Ammon's horn (tissue), 1 donor: ENCODE measurements around the gene EPB41L4B.
"Not testable (repeated sequence)": the region's sequence is repeated elsewhere in the genome, so short reads cannot be mapped to it uniquely, and the experiment has no call there.

Source experiments
- DNase-seq: peaks from one replicate; pipeline ENCODE4 v3.0.0-alpha.2; 2016; ENCODE audit warnings: low spot score

The EPB41L4B gene

DNA sequence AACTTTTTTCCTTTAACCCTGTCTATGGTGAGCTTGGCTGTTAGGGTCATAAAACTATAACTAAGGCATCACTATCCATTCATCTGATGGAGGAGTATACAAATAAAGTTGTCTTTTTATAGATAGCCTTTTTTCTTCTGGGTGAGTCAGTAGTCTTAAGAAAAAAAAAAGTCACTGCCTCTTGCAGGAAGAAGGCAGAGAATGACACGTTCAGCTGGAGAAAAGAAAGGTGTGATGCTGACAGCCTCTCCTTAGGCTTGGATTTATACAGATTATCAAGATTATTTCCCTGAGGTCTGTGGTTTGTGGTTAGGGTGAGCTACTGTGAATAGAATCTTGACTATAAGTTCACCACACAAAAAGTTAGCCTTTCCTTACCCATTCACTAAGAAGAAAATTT, 23.0 kb downstream of the EPB41L4B start:
- no peak for DNase-seq

DNA sequence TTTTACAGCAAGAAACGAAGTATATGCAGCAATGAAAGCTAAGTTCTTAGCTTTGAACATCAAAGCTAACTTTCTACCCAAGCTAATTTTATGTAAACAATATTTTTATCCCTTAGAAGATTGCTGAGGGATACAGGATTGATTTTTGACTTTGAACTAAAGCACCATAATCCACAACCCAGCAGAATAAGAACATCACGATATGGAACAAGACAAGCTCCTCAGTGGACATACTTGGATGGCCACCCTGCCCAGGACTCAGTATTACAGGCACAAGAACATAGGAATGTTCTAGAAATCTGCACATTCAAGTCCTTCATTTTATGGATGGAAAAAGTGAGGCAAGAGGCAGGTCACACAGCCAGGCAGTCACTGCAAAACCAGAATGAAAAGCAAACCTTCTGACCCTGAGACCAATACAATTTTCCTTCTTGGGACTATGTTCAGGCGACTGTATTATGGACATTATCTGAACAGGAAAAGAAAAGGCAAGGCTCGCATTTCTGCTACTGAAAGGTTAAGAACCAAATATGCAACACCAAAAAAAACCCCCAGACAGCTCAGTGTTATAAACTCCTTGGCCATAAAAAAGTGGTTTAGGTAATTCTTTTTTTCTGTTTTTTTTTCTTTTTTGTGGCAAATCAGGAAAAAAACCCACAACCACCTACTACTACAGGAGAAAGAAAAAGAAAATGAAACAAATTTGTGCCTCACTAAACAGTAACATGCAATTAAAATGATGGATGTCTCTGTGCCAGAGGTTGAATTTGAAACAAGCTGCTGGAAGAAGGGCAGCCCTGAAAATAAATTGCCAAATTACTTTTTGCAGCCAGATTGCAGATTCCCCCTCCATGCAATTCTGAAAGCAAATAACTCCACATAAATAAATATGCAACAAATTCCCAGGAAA, 25.4 kb downstream of the EPB41L4B start:
- DNase-seq, result no peak

DNA sequence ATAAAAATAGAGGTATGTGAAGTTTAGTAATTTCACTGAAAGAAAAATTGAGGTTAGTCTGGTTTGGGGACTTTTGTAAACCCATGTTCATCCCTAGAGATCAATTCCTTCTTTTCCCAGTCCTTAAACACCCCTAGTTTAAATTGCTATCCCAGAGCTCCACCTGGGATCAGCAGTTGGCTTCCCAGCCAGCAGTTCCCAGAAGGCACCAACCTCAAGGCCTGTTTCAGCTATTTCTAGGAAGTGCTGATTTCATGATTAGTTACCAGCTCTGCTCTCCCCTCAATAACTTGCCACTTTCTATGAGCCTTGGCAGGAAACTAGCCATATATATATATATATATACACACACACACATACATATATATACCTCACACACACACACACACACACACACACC, 30.5 kb downstream of the EPB41L4B start:
- DNase-seq, result no peak

DNA sequence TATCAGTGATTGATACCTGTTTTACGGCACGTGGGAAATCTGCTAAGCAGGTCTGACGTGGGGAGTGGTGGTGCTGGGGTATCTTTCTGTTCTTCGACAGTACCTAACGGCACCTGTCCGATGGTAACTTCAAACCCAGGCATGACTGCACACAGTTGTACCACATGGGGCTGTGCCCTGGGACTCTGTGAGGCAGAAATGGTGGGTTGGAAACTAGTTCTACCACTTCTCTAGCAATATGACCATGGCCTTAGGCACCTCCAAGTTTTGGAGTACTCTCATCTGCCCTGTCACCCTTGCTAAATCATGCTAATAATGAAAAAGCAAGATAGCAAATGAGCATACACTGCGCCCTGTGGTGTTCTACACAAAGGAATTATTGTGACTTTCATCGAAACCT, 30.9 kb downstream of the EPB41L4B start:
- DNase-seq, result no peak

DNA sequence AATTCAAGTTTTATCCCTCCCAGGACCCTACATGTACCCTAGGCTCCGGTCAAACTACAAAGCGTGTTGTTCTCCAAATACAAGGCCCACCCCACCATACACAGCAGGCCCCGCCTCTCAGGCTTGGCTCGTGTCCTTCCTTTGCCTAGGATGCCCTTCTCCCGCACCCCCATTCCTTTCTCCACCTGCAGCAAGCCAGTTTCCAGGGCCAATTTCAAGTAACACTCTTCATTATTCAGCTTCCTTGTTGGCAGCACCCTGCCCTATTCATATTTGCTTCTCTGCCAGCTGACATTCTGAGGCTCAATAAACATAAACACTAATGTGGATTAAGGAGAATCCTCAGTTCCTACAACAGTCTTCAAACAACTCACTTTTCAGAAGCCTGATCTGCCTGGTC, 31.7 kb downstream of the EPB41L4B start:
- DNase-seq, result no peak

DNA sequence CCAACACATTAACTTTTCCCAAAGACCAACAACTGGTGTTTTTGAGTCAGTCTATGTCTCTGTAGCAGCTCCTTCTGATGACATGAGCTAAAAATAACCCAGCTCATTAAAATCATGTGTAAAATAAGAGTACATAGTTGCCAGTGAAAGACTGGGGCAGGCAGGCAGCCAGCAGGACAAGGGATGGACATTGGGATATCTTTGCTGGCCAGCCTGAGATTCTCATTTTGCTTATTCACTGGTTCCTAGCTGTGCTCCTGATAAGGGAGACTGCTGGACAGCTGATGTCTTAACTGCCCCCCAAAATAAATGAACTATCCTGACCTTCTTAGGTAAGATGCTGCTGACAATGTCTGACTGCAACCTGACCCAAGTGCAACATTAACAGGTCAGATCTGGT, 33.9 kb downstream of the EPB41L4B start:
- no peak for DNase-seq

DNA sequence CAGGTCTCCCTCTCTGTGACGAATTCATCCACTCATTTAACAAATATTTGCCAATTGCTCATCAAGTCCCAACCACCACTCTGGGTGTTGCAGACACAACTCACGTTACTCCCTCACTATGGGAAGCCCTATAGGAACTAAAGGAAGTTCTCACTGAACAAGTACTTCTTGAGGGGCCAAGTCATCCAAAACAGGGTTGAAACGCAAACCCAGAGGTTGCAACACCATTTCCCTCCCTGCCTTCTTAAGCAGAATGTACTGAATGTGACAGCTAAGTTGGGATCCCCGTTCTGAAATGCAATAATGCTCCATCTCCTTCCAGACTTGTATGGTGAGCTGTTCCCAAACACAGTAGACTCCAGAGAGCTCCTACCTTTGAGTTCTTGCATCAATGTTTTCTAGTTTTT, 34.3 kb downstream of the EPB41L4B start:
- no peak for DNase-seq

DNA sequence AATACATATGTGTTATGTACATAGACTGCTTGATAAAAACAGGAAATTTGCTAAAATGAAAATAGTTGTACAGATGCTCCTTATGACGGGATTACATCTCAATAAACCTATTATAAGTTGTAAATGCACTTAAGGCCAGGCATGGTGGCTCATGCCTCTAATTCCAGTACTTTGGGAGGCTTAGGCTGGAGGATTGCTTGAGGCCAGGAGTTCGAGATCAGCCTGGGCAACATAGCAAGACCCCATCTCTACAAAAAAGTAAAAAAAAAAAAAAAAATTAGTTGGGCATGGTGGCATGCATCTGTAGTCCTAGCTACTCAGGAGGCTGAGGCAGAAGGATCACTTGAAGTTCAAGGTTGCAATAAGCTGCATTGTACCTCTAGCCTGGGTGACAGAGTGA, 37.2 kb downstream of the EPB41L4B start:
- not testable (repeated sequence) for DNase-seq

DNA sequence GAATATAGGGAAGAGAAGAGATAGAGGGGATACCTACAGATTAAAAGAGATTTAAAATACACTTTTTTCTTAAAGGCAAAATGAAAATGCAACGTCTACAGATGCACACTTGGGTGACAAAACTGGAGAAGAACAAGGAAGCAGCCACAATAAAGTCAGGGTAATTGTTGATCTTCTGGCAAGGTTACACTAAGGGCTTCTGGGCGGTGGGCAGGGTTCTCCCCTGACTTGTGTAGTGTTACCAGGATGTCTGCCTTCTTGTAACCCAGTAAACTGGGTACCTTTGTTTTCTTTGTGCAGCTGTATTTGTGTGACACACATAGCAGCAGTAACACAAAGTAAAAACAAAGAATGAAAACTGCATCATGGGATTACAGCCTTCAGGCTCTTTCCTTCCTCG, 37.8 kb downstream of the EPB41L4B start:
- DNase-seq, result no peak

DNA sequence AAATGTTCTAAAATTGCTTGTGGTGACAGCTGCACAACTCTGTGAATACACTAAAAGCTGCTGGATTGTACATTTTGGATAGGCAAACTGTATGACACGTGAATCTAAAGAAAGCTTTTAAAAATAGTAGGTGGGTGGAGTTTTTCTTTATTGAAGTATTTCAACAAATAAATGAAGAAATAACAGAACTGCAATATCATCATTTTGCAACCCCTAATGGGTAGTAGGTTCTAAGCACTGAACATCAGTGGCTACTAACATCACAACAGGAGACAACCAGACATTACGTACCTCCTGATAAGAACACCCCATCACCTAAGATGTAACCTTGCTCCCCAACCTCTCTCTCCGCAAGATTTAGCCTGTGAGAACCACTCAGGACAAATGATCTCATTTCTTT, 38.6 kb downstream of the EPB41L4B start:
- DNase-seq, result no peak

DNA sequence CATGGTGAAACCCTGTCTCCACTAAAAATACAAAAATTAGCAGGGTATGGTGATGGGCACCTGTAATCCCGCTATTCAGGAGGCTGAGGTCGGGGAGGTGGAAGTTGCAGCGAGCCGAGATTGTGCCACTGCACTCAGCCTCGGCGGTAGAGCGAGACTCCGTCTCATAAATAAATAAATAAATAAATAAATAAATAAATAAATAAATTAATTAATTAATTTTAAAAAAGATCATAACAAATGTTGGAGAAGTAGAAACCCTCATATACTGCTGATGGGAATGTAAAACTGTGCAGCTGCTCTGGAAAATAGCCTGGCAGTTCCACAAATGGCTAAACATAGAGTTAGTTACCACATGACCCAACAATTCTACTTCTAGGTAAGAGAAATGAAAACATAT, 39.3 kb downstream of the EPB41L4B start:
- no peak for DNase-seq

DNA sequence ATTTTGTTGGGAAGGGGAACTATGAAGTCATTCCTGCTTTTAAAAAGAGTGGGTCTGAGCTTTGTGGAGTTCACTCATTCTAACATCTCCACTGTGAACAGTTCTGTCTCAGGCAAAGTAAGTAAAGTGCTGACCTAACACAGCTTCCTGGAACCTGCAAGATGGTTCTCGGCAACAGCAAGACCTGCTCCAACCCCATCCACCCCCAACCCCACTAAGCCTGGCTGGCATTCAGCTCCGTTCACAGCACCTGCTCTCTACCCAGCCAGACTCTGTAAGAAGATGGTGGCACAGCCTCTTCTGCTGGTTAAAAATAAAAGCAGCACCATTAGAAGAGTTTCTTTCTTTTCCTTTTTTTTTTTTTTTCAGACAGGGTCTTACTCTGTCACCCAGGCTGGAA, 42.0 kb downstream of the EPB41L4B start:
- DNase-seq, result no peak

DNA sequence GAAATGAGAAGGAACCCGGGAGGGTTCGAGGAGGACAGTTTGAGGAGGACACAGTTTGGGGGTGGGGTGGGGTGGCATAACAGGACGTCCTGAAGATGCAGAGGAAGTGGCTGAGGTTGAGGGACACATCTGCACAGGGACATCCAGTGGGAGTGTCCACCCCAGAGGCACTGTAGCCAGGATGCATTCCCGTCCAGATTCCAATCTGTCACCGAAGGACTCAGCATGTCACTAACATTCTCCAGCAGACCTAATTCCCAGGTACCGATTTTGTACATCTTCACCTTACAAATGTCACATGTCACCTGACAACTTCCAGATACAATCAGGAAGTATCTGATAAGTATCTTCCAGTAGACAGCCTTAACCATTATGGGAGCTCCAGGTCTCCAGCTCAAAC, 42.6 kb downstream of the EPB41L4B start:
- no peak for DNase-seq

DNA sequence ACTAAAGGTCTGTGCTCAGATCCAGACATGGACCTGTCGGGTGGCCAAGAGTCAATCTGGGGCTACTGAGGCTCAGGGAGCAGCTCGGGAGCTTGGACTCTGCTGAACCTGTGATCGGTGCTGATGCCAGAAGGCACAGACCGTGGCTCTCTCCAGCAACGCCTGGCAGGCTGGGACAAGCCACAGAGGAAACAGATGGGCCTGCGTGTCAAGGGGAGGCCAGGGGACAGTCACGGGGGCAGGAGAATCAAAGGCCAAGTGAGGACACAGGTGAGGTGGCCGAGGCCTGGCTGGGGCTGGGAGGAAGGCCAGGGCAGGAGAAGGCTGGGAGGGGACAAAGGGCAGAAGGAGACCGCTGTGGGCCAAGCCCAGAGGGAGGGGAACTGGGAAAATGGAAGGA, 43.4 kb downstream of the EPB41L4B start:
- DNase-seq, result no peak

DNA sequence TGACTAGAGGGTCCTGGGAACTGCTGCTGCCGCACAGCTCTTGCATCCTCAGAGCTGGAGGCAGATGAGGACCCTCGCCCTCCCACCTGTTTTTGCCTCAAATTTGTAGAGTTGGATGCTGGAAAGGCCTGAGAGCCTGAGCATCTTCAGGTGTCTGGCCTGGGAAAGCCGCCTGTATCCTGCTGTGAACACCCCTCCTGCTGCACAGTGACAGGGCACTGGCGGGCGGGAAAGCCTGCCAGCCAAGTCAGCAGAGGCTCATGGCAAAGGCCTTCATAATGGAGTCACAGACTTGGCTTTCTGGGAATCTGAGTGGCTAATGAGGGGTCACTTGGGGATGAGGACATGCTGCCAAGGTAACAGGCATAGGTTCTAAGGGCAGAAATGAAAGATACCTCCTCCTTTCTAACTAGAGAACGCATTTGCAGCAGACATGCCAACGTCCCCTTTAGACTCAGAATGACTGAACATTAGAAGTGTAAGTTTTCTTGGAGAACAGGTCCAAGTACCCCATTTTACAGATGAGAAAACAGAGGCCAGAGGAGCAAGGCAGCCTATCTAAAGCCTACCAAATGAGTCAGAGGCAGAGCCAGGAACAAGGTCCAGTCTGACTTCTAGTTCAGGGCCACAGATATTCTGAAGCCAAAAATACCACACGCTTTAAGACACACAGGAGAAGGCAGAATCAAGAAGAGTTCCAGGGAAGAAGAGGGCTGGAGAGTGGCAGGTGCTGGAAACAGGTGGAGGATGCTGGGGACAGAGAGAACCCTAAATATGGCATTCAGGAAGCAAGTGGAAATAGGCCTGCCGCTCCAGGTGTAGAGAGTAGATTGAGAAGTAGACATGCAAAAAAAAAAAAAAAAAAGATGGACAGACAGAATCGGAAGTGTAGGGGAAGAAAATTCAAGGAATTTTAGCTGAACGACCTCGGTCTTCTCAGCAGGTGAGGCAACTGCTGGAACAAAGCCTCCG, 44.1 kb downstream of the EPB41L4B start:
- no peak for DNase-seq

DNA sequence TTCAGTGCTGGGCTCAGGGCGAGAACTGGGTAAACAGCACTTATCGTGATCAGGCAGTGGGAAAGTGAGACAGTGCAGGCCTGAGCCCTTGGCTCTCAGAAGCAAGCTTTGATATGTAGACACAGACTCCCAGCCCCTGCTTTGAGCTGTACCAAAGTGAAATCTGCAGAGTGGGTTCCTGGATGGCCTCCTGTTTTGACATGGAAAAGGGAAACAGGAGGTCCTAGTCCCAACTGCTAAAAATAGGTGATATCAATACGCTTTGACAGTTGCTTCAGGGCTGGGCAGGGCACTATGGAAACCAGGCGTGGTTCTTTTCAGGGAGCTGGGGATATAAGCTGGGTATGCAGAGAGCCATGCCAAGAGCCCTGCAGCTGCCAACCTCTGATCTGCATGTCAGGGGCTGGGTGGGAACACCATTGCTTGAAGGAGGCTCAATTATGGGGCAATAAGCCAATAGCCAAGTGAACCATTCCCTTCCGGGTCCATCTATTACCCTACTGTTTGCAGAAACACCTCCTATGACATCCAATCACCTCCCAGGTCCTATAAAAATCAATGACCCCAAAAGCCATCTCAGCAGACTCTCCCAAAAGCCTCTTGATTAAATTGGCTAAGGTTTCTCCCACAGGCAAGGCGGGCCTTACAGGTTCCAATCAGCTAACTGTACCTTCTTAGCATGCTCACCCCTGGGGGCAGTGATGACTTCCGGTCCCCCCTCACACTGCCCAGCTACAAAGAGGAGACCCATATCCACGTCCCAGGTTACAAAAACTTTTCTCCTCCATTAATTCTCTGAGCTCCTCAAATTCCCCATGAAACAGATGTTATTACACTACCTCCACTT, 45.8 kb downstream of the EPB41L4B start:
- DNase-seq, result no peak

DNA sequence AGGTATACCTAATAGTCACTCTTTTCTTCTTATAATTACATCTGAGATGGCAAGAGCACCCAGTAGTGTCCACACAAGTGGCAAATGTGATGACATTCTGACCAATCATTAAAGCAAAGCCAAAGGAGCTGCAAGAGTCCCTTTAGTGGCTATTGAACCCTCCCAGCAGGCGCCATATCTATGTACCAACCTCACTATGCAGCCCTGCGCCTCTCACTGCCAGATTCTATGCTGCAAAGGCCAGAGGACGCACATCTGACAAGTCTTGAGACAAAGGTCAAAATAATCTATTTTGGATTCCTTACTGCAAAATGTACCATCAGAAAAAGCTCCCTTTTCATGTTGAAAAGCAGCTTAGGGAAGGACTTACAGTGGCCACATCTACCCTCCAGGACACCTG, 47.0 kb downstream of the EPB41L4B start:
- DNase-seq, result no peak

DNA sequence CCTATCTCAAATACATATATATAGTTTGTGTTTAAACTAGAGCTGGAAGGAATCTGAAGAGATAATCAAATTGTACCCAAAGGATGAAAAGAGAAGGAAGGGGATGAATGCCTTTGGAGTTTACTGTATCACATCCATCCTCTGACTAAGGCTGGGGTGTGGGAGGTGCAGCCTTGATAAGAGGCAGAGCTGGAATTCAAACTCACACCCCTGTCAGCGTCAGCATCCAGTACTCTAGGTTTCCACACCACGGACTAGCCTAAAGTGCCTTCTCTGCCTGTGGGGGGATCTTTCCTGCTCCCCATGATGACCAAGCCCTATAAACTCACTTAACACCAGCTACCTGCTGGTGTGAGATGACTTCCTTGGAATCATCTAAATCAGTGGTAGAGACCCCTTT, 48.1 kb downstream of the EPB41L4B start:
- no peak for DNase-seq

DNA sequence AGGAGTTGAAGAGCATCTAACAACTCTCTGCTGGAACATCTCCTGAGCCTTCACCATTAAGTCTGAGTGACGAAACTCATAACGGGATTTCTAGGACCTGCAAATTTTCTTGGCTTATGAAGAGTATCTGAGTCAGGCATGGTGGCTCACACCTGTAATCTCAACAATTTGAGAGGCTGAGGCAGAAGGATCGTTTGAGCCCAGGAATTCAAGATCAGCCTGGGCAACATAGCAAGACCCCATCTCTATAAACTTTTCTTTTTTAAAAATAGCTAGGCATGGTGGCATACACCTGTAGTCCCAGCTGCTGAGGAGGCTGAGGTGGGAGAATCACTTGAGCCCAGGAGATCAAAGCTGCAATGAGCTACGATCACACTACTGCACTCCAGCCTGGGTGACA, 48.8 kb downstream of the EPB41L4B start:
- DNase-seq, result no peak

DNA sequence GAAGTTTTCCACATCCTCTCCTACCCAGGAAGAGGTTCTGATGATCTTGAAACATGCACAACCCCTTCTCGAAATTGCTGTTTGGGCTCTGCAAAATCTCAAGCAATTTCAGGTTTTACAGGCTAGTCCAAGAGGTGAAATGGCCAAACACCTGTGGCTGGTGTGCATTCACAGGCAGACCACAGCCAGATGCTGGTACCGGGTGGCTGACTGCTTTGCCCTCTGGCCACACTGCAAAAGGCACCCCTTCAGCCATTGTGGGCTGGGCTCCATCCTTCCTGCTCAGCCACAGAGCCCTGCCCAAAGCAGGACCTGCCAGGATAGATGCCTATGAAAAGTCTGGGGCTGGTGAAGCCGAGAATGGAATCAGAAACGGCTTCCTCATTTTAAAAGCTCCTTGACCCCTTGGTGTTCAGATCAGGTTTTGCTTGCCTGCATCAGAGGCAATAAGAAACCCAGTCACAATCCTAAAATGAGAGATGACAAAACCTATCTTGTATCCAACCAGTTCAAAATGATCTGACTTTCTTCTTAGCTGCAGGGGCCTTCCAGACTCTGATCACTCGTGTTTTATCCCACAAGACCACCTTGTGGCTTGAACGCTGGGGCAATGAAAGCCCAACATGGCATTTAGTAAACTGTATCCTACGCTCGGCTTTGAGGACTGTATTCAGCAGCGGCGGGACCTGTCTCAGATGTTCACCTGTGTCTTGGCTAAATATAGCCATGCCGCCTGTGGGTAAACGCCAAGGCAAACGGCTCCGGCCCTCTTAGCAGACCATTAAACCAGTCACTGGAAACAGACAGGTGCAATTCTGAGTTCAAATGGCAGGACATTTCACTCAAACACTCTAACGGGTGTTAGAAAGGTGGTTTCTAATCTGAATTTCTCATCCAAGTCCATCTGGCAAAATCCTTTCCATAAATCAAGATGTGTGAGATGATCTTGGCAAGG, 49.6 kb downstream of the EPB41L4B start:
- DNase-seq, result no peak

DNA sequence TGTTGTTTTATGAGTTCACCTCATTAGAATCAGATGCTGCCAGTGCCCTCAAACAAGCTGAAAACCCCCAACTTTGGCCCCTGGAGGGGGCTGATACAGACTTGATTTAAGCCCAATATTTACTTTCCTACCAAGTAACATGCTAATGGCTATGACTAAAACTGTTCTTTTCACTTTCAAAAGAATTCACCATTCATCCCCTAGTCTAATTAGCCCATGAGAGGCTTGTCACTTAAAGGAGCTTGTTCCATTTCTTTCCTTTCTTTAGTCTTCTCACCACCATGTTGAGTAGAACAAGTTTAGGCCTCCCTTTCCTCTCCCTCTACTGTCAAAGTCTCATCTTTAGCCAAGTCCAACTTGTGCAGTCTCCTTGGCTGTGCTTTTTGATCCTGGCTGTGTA, 50.4 kb downstream of the EPB41L4B start:
- no peak for DNase-seq
